HG03575 (cell line): ENCODE data around the gene ITGB7.

Experiments
- ATAC-seq: cut with Tn5 transposase; IDR thresholded peaks from one replicate; pipeline ENCODE4 v1.9.1; 2021; ENCODE audit not compliant: unreplicated experiment, insufficient number of reproducible peaks, low FRiP score; ENCODE audit errors: extremely low read depth

Gene ITGB7

GRCh38 chr12:53207042-53207441 is at the start of gene ITGB7:
Gene ITGB7 (minus strand): TSS chr12:53207251. CDS start chr12:53200443, 6,808 bp downstream.
- ATAC-seq, result no peak

GRCh38 chr12:53255996-53256395 is 48.9 kb upstream of the ITGB7 start:
- ATAC-seq, result no peak

GRCh38 chr12:53254816-53255545 is 47.9 kb upstream of the ITGB7 start:
- ATAC-seq, result no peak

GRCh38 chr12:53253298-53253697 is 46.2 kb upstream of the ITGB7 start:
- no peak for ATAC-seq

GRCh38 chr12:53252349-53252916 is 45.4 kb upstream of the ITGB7 start:
- no peak for ATAC-seq

- ATAC-seq, result no peak
Measured at GRCh38 chr12:53251477-53252348, 44.7 kb upstream of the ITGB7 start.

GRCh38 chr12:53245286-53245685 is 38.2 kb upstream of the ITGB7 start:
- no peak for ATAC-seq

- no peak for ATAC-seq
Measured at GRCh38 chr12:53244337-53244736, 37.3 kb upstream of the ITGB7 start.

GRCh38 chr12:53241623-53242412 is 34.8 kb upstream of the ITGB7 start:
- no peak for ATAC-seq

GRCh38 chr12:53239643-53240258 is 32.7 kb upstream of the ITGB7 start:
- ATAC-seq, result no peak

- ATAC-seq, result no peak
Measured at GRCh38 chr12:53236443-53237111, 29.5 kb upstream of the ITGB7 start.

GRCh38 chr12:53235742-53236442 is 28.8 kb upstream of the ITGB7 start:
- ATAC-seq, result no peak

GRCh38 chr12:53235164-53235563 is 28.1 kb upstream of the ITGB7 start:
- no peak for ATAC-seq

GRCh38 chr12:53234271-53234914 is 27.3 kb upstream of the ITGB7 start:
- ATAC-seq, result no peak

GRCh38 chr12:53233671-53234121 is 26.6 kb upstream of the ITGB7 start:
- ATAC-seq, result no peak

- no peak for ATAC-seq
Measured at GRCh38 chr12:53232646-53233461, 25.8 kb upstream of the ITGB7 start.
